ENCODE results near the gene RAC3. TPM values are rescaled to one million over a fixed set of nuclear protein-coding genes. Genes with fewer than 3 reads are reported as not detected.

The RAC3 gene
- total RNA-seq (1 to 10 TPM in 3 of 4 donors, under 1 TPM in 1; 0.99 to 6.1 (median 2.8) TPM), polyA plus RNA-seq (10 to 100 TPM in 1 of 3 donors, 1 to 10 TPM in 1, under 1 TPM in 1; 0.60 to 11.8 (median 2.8) TPM)

- peaks cover 0 to 32% (median 29%) of the 10 kb centered on the region in 4 donors for H3K4me1 ChIP-seq
- peak within 1 kb of the TSS; percentile 23 to 58 (median 42) for H3K4me3 ChIP-seq
- H3K27me3 ChIP-seq = peaks cover 6 to 21% (median 18%) of the 10 kb centered on the region in 3 donors
- H3K9me3 ChIP-seq = no peaks in the 10 kb centered on the region
- TF ChIP-seq CTCF (IDR thresholded peaks at IDR 0.05) = no peak
- TF ChIP-seq POLR2A (IDR thresholded peaks at IDR 0.05) = no peak
- no peak for TF ChIP-seq EP300 (IDR thresholded peaks at IDR 0.05)
- TF ChIP-seq POLR2AphosphoS5 (IDR thresholded peaks at IDR 0.05) = no peak
- H3K36me3 ChIP-seq = no peaks in the 10 kb centered on the region
- peak within 1 kb of the TSS; percentile 18 to 61 (median 59) for H3K27ac ChIP-seq
- no peak for DNase-seq
- intact Hi-C loops (cut with DNase I) = no loop called here
- WGBS, 2 donors = 1% methylated on average over 96 of the region's 96 CpGs
Observed at GRCh38 chr17:82031303-82031884, at the start of gene RAC3. RAC3 (plus strand) TSS chr17:82031678; CDS start chr17:82031762, 84 bp downstream.

- peaks cover 4 to 68% (median 14%) of the 10 kb centered on the region in 4 donors for H3K36me3 ChIP-seq
- H3K4me1 ChIP-seq = peaks cover 0 to 9% (median 8%) of the 10 kb centered on the region in 4 donors
- intact Hi-C loops (cut with DNase I) = no loop called here
- WGBS, 2 donors = 80 to 92% methylated on average over 35 of the region's 35 CpGs
- H3K4me3 ChIP-seq = no peak overlapping the region
- H3K9me3 ChIP-seq = no peaks in the 10 kb centered on the region
- no peak for TF ChIP-seq POLR2A (IDR thresholded peaks at IDR 0.05)
- no peak for TF ChIP-seq EP300 (IDR thresholded peaks at IDR 0.05)
- no peak for TF ChIP-seq POLR2AphosphoS5 (IDR thresholded peaks at IDR 0.05)
- TF ChIP-seq CTCF (IDR thresholded peaks at IDR 0.05) = no peak
- DNase-seq = no peak
- no peaks in the 10 kb centered on the region for H3K27me3 ChIP-seq
- H3K27ac ChIP-seq = no peak overlapping the region
Observed at GRCh38 chr17:81983011-81983638, 48.4 kb upstream of the RAC3 start.

GRCh38 chr17:81983639-81984373 is 47.7 kb upstream of the RAC3 start:
- TF ChIP-seq CTCF (IDR thresholded peaks at IDR 0.05) (no peak), POLR2A (IDR thresholded peaks at IDR 0.05) (no peak), EP300 (IDR thresholded peaks at IDR 0.05) (no peak), POLR2AphosphoS5 (IDR thresholded peaks at IDR 0.05) (no peak)
- H3K4me3 ChIP-seq = no peak overlapping the region
- DNase-seq = no peak
- H3K27me3 ChIP-seq = no peaks in the 10 kb centered on the region
- peaks cover 0 to 2% (median 1%) of the 10 kb centered on the region in 4 donors for H3K4me1 ChIP-seq
- H3K9me3 ChIP-seq = no peaks in the 10 kb centered on the region
- H3K36me3 ChIP-seq = peaks cover 4 to 68% (median 14%) of the 10 kb centered on the region in 4 donors
- no peak overlapping the region for H3K27ac ChIP-seq
- WGBS, 2 donors = 92 to 96% methylated on average over 26 of the region's 26 CpGs
- intact Hi-C loops (cut with DNase I) = no loop called here

- H3K4me3 ChIP-seq = no peak overlapping the region
- H3K27ac ChIP-seq = no peak overlapping the region
- no peaks in the 10 kb centered on the region for H3K4me1 ChIP-seq
- no peak for DNase-seq
- H3K27me3 ChIP-seq = no peaks in the 10 kb centered on the region
- intact Hi-C loops (cut with DNase I) = no loop called here
- H3K9me3 ChIP-seq = no peaks in the 10 kb centered on the region
- WGBS, 2 donors = 83 to 92% methylated on average over 21 of the region's 21 CpGs
- peaks cover 4 to 58% (median 10%) of the 10 kb centered on the region in 4 donors for H3K36me3 ChIP-seq
- TF ChIP-seq CTCF (IDR thresholded peaks at IDR 0.05) (no peak), POLR2A (IDR thresholded peaks at IDR 0.05) (no peak)
Observed at GRCh38 chr17:81984773-81985410, 46.6 kb upstream of the RAC3 start.

Measured in sigmoid colon (tissue), 7 donors.